HepG2 (cell line): Measurements from ENCODE around the gene SIN3A. TPM values are rescaled to one million over a fixed set of nuclear protein-coding genes. Genes with fewer than 3 reads are reported as not detected.

Source experiments
- ATF6 ChIP-seq: sonication (generic); formaldehyde crosslinking; conservative IDR thresholded peaks from 2 replicates; pipeline ENCODE4 v1.4.0; 2020; ENCODE audit warnings: missing genetic modification reagents
- CBX5 ChIP-seq: sonication (generic); formaldehyde crosslinking; IDR thresholded peaks from 2 replicates; pipeline ENCODE4 v1.4.0; 2020; ENCODE audit warnings: missing genetic modification reagents, borderline replicate concordance
- EEA1 ChIP-seq: sonication (generic); formaldehyde crosslinking; IDR thresholded peaks from 2 replicates; pipeline ENCODE4 v1.5.1; 2020; ENCODE audit warnings: mild to moderate bottlenecking, missing genetic modification reagents, borderline replicate concordance
- FOXJ3 ChIP-seq: sonication (generic); formaldehyde crosslinking; IDR thresholded peaks from 2 replicates; pipeline ENCODE4 v1.4.0; 2020; ENCODE audit warnings: missing genetic modification reagents, mild to moderate bottlenecking, borderline replicate concordance
- HOXA5 ChIP-seq: sonication (generic); formaldehyde crosslinking; IDR thresholded peaks from 2 replicates; pipeline ENCODE4 v1.4.0; 2020; ENCODE audit warnings: missing genetic modification reagents
- IKZF1 ChIP-seq: fragments of 450-650 bp; IDR thresholded peaks from 2 replicates; pipeline ENCODE4 v1.7.1; 2016
- MLX ChIP-seq: IDR thresholded peaks from 2 replicates; pipeline ENCODE4 v1.6.1; 2016
- PATZ1 ChIP-seq: sonication (generic); formaldehyde crosslinking; IDR thresholded peaks from 2 replicates; pipeline ENCODE4 v1.4.0; 2020; ENCODE audit warnings: missing genetic modification reagents
- REL ChIP-seq: sonication (generic); formaldehyde crosslinking; conservative IDR thresholded peaks from 2 replicates; pipeline ENCODE4 v1.8.0; 2022; ENCODE audit warnings: mild to moderate bottlenecking, missing genetic modification reagents, moderate library complexity
- TCF12 ChIP-seq, 2 experiments: fragments of 450-650 bp in 1 of 2; sonication (generic) in 1 of 2; formaldehyde crosslinking in 1 of 2; IDR thresholded peaks; 2 replicates each; pipeline versions ENCODE4 v1.6.1 to v1.8.0; 2017 to 2022; ENCODE audit warnings: antibody characterized with exemption in 1 of 2, mild to moderate bottlenecking in 1 of 2, missing genetic modification reagents in 1 of 2, moderate library complexity in 1 of 2
- TEAD3 ChIP-seq: optimal IDR thresholded peaks from 2 replicates; pipeline ENCODE3; 2016; ENCODE audit warnings: borderline replicate concordance
- TMF1 ChIP-seq: sonication (generic); formaldehyde crosslinking; IDR thresholded peaks from 2 replicates; pipeline ENCODE4 v1.8.1; 2022; ENCODE audit warnings: low read depth, missing genetic modification reagents
- ZBTB10 ChIP-seq: sonication (generic); formaldehyde crosslinking; IDR thresholded peaks from 2 replicates; pipeline ENCODE4 v1.4.0; 2020; ENCODE audit warnings: missing genetic modification reagents, borderline replicate concordance
- ZBTB21 ChIP-seq: sonication (generic); formaldehyde crosslinking; IDR thresholded peaks from 2 replicates; pipeline ENCODE4 v1.4.0; 2020; ENCODE audit warnings: missing genetic modification reagents
- ZEB1 ChIP-seq: IDR thresholded peaks from 2 replicates; pipeline ENCODE4 v1.6.1; 2012; ENCODE audit warnings: mild to moderate bottlenecking, low read depth, inconsistent platforms; ENCODE audit not compliant: insufficient replicate concordance
- ZNF333 ChIP-seq: sonication (generic); formaldehyde crosslinking; IDR thresholded peaks from 2 replicates; pipeline ENCODE4 v1.4.0; 2020; ENCODE audit warnings: mild to moderate bottlenecking, missing genetic modification reagents, borderline replicate concordance
- ZNF34 ChIP-seq: sonication (generic); formaldehyde crosslinking; IDR thresholded peaks from 2 replicates; pipeline ENCODE4 v1.4.0; 2020; ENCODE audit warnings: mild to moderate bottlenecking, missing genetic modification reagents, borderline replicate concordance
- ZNF619 ChIP-seq: sonication (generic); formaldehyde crosslinking; IDR thresholded peaks from 2 replicates; pipeline ENCODE4 v1.4.0; 2020; ENCODE audit warnings: mild to moderate bottlenecking, missing genetic modification reagents
- ZNF703 ChIP-seq: sonication (generic); formaldehyde crosslinking; IDR thresholded peaks from 2 replicates; pipeline ENCODE4 v1.5.1; 2020; ENCODE audit warnings: missing genetic modification reagents, mild to moderate bottlenecking, moderate library complexity, borderline replicate concordance
- ZNF749 ChIP-seq: sonication (generic); formaldehyde crosslinking; IDR thresholded peaks from 2 replicates; pipeline ENCODE4 v1.8.0; 2022; ENCODE audit warnings: mild to moderate bottlenecking, missing genetic modification reagents, moderate library complexity, borderline replicate concordance
- ZNF780A ChIP-seq: sonication (generic); formaldehyde crosslinking; IDR thresholded peaks from 2 replicates; pipeline ENCODE4 v1.8.0; 2022; ENCODE audit warnings: mild to moderate bottlenecking, missing genetic modification reagents, moderate library complexity
- ZNF781 ChIP-seq: sonication (generic); formaldehyde crosslinking; IDR thresholded peaks from 2 replicates; pipeline ENCODE4 v1.5.1; 2020; ENCODE audit warnings: borderline replicate concordance, mild to moderate bottlenecking, missing genetic modification reagents; ENCODE audit errors: not compliant biosample characterization
- polyA plus RNA-seq, 8 experiments: library from polyadenylated mRNA; depleted of rRNA in 3 of 8; stranded (reverse) in 7 of 8; unstranded in 1 of 8; fragments of >200 nt; fragmentation: Illumina TruSeq in 4 of 8; extraction: Trizol in 4 of 8; gene quantifications; 2 replicates each; pipeline versions ENCODE4 v1.2.1 to v1.2.3, GENCODE V29; 2011 to 2016; ENCODE audit warnings: low read depth in 4 of 8, missing spikeins in 1 of 8, mixed read lengths in 1 of 8; ENCODE audit not compliant: insufficient read depth in 1 of 8
- total RNA-seq, 5 experiments: library from RNA; depleted of rRNA; stranded (reverse); fragments of >200 nt; fragmentation: Illumina TruSeq; extraction: Trizol; gene quantifications; 2 replicates each; pipeline ENCODE4 v1.2.3, GENCODE V29; 2016; ENCODE audit warnings: low read depth in 1 of 5

The SIN3A gene
- total and polyA plus RNA-seq, 2 of the 13 experiments (the other 11 are each of a cell fraction or from before 2014, with no cell fraction given) = 16.1 to 28.1 TPM

GRCh38 chr15:75335705-75336355 is 115.7 kb downstream of the SIN3A start, which contains the start of gene COMMD4 (continued):
- TF ChIP-seq HOXA5 (CRISPR knock-in tag) (no peak; the same call in 1 of the 2 replicates), TEAD3 (CRISPR knock-in tag) (peak; percentile 65), FOXJ3 (CRISPR knock-in tag) (no peak), MLX (CRISPR knock-in tag) (peak; percentile 78), PATZ1 (peak; percentile 85), EEA1 (CRISPR knock-in tag) (0 out of 2 replicates have a peak, but pooled peaks have one; percentile 74), ZNF781 (CRISPR knock-in tag) (peak; percentile 64), ZNF780A (CRISPR knock-in tag) (no peak), ZNF333 (CRISPR knock-in tag) (no peak), ZNF619 (CRISPR knock-in tag) (peak; percentile 86; the same call in 1 of the 2 replicates), TCF12 (IDR thresholded peaks at IDR 0.05) (no peak), TCF12 (CRISPR knock-in tag; IDR thresholded peaks at IDR 0.05) (no peak), TMF1 (CRISPR knock-in tag) (no peak), ZBTB10 (CRISPR knock-in tag) (0 out of 2 replicates have a peak, but pooled peaks have one; percentile 28), ZNF703 (0 out of 2 replicates have a peak, but pooled peaks have one; percentile 57), ZNF34 (CRISPR knock-in tag) (no peak), ZBTB21 (peak; percentile 53; the same call in 1 of the 2 replicates), CBX5 (peak; percentile 87), IKZF1 (no peak), REL (0 out of 2 replicates have a peak, but pooled peaks have one; percentile 60), ATF6 (CRISPR knock-in tag) (no peak), ZNF749 (CRISPR knock-in tag) (peak; percentile 90; the same call in 1 of the 2 replicates), ZEB1 (no peak)
